Measurements from ENCODE around the gene SIPA1L3.

SIPA1L3 gene

GRCh38 chr19:38173291-38174041, 266.5 kb downstream of the SIPA1L3 start:
- CTCF ChIA-PET = interaction anchor here (0.8 to 1.3 kb wide), 2 partner anchors 39 to 271 kb away, joined by 3 to 6 read pairs; no protein-coding TSS in a partner anchor
- peak overlapping the region; percentile 98 for H3K27ac ChIP-seq
- POLR2A ChIA-PET (ENCODE audit: low non-redundant PET) = interaction anchor here (0.6 to 0.9 kb wide), 2 partner anchors 8 to 84 kb away, joined by 3 to 5 read pairs; no protein-coding TSS in a partner anchor
- TF ChIP-seq CTCF (conservative IDR thresholded peaks at IDR 0.05; ENCODE audit: low read depth) = no peak
- DNase-seq (ENCODE audit: low spot score) = peak; percentile 97

GRCh38 chr19:38175422-38175821, 268.4 kb downstream of the SIPA1L3 start:
- TF ChIP-seq CTCF (conservative IDR thresholded peaks at IDR 0.05; ENCODE audit: low read depth) = no peak
- ChIA-PET CTCF (interaction anchor here (1.4 kb wide), 1 partner anchor 33 kb away, joined by 3 read pairs; no protein-coding TSS in a partner anchor), POLR2A (ENCODE audit: low non-redundant PET) (no interaction called here)
- DNase-seq (ENCODE audit: low spot score) = no peak
- H3K27ac ChIP-seq = peak overlapping the region; percentile 98

GRCh38 chr19:38180071-38180470, 273.1 kb downstream of the SIPA1L3 start:
- no peak for TF ChIP-seq CTCF (conservative IDR thresholded peaks at IDR 0.05; ENCODE audit: low read depth)
- CTCF ChIA-PET = no interaction called here
- no peak for DNase-seq (ENCODE audit: low spot score)
- POLR2A ChIA-PET (ENCODE audit: low non-redundant PET) = no interaction called here
- no peak overlapping the region for H3K27ac ChIP-seq

GRCh38 chr19:38182536-38183210, 275.7 kb downstream of the SIPA1L3 start:
- ChIA-PET POLR2A (ENCODE audit: low non-redundant PET) (no interaction called here), CTCF (no interaction called here)
- DNase-seq (ENCODE audit: low spot score) = no peak
- H3K27ac ChIP-seq = peak overlapping the region; percentile 26
- no peak for TF ChIP-seq CTCF (conservative IDR thresholded peaks at IDR 0.05; ENCODE audit: low read depth)

- ChIA-PET CTCF (no interaction called here), POLR2A (ENCODE audit: low non-redundant PET) (no interaction called here)
- DNase-seq (ENCODE audit: low spot score) = no peak
- peak overlapping the region; percentile 26 for H3K27ac ChIP-seq
- no peak for TF ChIP-seq CTCF (conservative IDR thresholded peaks at IDR 0.05; ENCODE audit: low read depth)
Measured at GRCh38 chr19:38183251-38183897, 276.4 kb downstream of the SIPA1L3 start.

- 0 out of 2 replicates have a peak overlapping the region, but pooled peaks have one; percentile 14 for H3K27ac ChIP-seq
- ChIA-PET CTCF (interaction anchor here (0.6 kb wide), 1 partner anchor 50 kb away, joined by 3 read pairs; no protein-coding TSS in a partner anchor), POLR2A (ENCODE audit: low non-redundant PET) (no interaction called here)
- TF ChIP-seq CTCF (conservative IDR thresholded peaks at IDR 0.05; ENCODE audit: low read depth) = no peak
- no peak for DNase-seq (ENCODE audit: low spot score)
Measured at GRCh38 chr19:38184815-38185214, 277.8 kb downstream of the SIPA1L3 start.

Data from RWPE1 (cell line).